GM19463 (cell line): ENCODE results near the gene ANGEL2.
"Not testable (repeated sequence)": the region's sequence is repeated elsewhere in the genome, so short reads cannot be mapped to it uniquely, and the experiment has no call there.

Experiments
- ATAC-seq: cut with Tn5 transposase; IDR thresholded peaks from one replicate; pipeline ENCODE4 v1.9.1; 2021; ENCODE audit warnings: mild to moderate bottlenecking, moderate library complexity; ENCODE audit not compliant: unreplicated experiment

ANGEL2 gene

DNA sequence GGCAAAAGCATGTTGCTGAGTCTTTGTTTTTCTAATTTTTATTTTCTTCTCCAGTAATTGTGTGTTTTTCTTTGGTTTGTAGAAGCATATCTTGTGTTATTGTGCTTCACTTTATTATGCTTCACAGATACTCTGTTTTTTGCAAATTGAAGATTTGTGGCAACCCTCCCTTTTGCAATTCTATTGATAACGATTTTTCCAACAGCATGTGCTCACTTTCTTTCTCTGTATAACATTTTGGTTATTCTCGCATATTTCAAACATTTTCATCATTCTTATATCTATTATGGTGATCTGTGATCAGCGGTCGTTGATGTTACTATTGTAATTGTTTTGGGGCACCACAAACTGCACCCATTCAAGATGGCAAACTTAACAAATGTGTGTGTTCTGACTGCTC, 3.8 kb upstream of the ANGEL2 start:
- ATAC-seq: no peak

DNA sequence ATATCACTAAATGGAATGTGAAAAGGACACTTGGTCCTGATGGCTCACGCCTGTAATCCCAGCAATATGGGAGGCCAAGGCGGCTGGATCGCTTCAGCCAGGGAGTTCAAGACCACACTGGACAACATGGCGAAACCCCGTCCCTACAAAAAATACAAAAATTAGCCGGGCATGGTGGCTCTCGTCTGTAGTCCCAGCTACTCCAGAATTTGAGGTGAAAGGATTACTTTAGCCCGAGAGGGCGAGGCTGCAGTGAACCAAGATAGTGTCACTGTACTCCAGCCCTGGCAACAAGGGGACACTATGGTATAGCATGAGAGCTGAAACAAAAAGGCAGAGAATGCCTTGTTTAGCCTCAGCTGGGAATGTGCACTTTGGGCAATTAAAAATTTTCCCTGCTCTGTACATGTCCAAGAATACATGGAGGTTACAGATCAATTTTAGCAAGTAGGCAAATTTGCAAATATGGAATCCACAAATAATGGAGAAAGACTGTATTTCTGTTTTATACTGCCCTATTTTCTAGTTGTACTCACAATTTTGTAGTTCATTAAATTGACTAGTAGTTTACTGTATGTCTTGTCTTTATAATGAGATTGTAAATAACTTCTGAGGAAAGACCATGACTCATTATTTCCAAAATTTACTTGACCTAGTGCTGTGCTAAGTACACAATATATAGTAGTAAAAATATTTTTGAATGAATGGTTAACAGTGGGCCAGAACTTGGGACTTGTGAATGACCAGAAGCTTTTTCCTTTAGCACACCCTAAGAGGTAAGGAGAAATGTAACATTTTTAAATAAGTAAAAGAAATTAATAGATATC, 2.0 kb upstream of the ANGEL2 start:
- ATAC-seq: no peak

GRCh38 chr1:213014642-213015041, 1.0 kb downstream of the ANGEL2 start:
- ATAC-seq: no peak

DNA sequence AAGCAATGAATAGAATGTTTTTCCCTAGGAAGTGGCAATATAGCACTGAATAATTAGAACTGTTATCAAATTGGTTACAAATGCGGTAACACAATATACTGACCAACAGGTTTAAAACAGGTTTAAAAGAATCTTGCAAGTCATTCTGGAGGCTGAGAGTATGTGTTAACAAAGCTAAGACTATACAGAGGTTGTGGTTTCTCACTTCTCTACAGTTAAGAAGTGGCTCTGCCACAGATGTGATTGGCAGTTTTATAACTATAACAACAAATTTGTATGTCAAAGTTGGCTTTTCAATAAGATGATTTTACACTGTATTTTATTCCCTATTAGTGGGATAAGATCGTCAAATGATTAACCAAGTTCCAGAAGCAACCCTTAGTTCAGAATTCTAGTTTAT, 7.1 kb downstream of the ANGEL2 start:
- ATAC-seq: peak; percentile 83

- ATAC-seq: peak; percentile 94
These were observed 12.4 kb downstream of the ANGEL2 start for GRCh38 chr1:213003256-213003655.

- no peak for ATAC-seq
These were observed 20.7 kb downstream of the ANGEL2 start for GRCh38 chr1:212994926-212995325.

GRCh38 chr1:212993960-212994359, 21.7 kb downstream of the ANGEL2 start:
- not testable (repeated sequence) for ATAC-seq

DNA sequence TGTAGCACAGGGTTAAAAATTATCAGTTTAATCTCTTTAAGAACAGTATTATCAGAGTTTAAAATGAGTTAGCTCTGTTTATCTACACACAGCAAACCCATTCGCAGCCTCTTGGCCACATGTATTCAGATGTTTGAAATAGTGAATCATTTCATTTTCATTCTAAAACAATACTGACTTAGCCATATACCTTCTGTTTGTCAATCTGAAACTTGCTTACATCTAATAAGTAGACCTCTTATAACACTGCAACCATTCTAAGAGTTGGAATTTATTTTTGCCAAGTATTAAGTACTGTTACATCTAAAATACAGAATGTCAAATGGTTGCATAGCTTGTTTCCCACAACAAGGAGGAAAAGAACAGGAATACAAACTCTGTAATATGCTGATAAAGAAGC, 25.4 kb downstream of the ANGEL2 start:
- ATAC-seq: no peak

- no peak for ATAC-seq
These were observed 27.9 kb downstream of the ANGEL2 start for GRCh38 chr1:212987702-212988322.

DNA sequence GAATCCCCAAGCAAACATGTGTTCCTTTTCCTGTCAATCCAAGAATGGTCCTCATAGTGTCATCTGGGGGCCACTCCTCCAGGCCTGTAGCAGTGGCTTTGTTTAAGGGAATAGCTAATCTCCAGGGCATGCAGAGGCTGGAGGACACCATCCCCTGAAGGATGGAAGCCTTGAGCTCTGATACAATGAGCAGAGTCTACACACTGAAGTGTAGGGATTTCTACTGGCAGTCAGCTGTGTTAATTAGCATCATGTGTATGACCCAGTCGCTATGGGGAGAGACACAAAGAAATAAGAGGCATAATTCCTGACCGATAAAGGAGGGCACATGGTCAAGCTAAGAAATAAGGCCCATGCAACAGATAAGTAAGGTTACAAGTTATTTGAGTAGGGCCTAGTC, 29.1 kb downstream of the ANGEL2 start:
- no peak for ATAC-seq

DNA sequence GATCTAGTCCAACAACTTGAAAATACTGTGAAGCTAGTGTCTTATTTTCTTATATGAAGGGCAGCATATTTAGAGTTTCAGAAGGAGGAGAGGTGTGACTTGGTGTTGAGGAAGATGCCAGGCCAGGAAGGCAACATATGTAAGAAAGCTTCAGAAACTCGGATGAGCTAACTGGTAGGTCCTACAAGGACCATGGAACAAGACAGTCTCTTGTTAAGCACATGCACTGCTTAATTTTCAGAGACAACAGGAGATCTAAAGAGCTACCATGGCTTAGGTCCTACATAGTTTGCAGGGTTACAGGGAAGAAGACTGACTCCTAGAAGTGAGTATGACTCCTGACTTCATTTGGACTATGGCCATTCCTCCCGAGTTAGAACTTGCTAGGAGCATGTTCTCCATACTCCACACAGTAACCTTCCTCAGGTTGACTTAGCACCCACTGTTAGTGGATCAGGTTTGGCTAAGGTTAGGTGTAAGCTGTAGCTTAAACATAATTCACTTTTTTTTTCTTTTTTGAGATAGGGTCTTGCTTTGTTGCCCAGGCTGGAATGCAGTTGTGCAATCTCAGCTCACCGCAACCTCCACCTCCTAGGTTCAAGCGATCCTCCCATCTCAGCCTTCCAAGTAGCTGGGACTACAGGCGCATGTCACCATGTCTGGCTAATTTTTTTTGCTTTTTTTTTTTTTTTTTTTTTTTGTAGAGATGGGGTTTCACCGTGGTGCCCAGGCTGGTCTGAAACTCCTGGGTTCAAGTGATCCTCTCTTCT, 31.0 kb downstream of the ANGEL2 start:
- no peak for ATAC-seq

- no peak for ATAC-seq
These were observed 32.2 kb downstream of the ANGEL2 start for GRCh38 chr1:212983482-212983881.

DNA sequence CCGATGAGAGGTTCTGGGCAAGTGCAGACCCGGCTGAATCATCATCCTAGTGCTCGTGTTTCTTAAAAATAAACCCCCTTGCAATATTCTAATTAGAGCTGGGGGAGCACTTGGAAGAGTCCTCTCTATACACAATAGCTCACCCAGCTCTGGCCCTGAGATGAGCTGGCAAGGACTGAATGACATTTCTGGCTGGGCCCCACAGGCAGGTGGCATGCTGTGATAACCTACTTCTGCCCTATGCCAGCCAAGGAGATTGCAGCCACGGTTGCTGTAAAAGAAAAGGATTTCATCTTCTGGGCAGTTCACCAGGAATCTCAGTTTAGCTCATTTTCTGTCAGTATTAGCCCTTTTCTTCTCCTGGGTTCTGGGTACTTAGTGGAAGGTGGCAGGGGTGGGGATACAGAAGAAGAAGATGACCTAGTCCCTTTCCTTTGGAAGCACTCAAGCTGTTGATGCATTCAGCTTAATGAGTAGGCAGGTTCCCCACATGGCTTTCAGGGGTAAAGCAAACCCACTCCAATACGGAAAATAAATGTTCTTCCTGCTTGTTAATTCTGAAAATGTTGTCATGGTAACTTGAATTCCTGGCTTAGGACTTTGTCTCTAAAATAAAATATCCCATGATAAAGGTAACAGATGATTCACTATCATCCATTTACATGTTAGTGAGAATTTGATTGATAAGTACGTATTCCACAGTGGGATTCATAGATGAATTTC, 33.1 kb downstream of the ANGEL2 start:
- no peak for ATAC-seq

GRCh38 chr1:212981571-212982328, 33.9 kb downstream of the ANGEL2 start:
- ATAC-seq: peak; percentile 52

DNA sequence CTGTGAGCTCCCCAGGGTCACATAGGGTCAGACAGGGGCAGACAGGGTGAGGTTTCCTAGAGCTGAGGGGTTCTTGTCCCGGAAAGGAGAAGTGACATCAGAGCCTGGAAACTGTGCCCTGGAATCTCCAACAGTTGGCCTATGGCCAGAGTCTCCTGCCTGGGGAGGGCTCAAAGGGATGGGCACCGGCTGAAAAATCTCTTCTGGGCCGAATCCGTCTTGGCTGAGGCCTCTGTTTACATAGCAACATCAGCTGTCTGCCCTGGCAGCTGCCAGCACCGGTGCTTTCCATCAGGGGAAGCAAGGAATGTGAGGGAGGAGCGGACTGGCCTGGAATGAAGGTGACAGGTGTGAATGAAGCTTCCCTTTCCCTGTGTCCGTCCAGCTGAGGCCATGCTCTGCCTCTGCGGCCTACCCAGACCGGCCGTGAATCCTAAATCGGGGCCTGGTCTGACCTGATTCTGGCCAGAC, 34.6 kb downstream of the ANGEL2 start:
- no peak for ATAC-seq

- no peak for ATAC-seq
These were observed 35.4 kb downstream of the ANGEL2 start for GRCh38 chr1:212980123-212980785.

GRCh38 chr1:212979340-212980122, 36.1 kb downstream of the ANGEL2 start:
- peak; percentile 56 for ATAC-seq

DNA sequence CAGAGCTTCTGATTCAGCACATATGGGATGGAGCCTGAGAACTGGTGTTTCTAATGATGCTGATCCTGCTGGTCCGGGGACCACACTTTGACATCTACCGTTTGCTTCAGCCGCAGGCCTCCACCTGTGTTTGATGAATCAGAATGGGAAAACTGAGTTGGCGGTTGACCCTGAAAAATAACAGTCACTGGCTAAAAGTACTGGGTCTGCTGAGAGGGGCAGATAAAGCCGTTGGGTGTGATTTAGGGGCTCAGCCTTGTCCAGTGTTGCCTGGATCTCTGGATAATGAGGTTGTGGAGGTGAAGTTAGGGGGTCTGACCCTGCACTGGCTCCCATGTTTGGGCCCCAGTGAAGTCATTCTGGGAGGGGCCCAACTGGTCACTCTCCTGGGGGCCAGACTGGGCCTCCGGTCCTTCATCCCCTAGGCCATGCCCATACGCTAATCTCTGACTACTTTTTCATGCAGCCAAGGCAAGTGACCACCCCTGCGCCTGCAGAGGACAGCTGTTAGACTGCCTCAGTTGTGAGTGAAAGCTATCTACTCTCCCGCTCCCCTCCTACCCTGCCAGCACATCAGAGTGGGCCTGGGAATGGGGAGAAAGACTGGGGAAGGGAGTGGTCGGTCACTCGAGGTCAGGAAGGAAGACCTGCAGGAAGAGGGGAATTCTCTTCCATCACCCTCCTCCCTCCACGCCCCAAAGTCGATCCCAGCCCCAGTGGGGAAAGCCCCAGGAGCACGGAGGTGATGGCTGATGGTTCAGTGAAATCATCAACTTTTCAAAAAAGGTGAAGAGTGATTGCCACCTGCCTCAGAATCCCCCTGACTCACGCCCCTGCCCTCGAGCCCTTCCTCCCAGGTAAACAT, 37.7 kb downstream of the ANGEL2 start:
- no peak for ATAC-seq
